ENCODE measurements around the gene CLDN16.

The CLDN16 gene

DNA sequence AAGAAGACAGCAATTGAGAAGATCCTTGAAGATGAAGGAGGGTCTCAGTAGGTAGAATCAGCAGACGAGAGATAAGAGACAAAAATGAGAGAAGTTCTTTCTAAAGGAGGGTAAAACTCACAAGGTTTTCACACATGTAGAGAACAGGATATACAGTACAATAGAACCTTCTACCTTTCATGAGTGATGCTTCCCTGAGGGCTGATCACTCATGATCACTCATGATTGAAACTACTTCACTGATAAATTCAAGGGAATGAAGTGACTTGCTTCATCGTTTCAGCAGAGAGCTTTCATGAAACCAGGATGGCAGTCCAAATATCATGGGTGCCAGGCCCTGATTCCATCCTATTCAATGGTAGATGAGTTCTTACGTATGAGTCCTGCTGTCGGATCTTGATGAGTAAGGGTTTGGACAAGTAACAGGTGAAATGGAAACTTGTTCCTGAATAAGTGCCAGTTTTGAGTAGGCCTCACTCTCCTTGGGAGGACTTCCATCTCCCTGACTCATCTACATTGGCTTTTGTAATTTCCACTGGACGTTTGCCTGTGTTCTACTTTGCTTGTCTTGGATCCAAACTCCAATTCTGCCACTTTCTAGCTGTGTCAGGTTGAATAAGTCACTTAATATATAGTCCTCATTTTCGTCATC lies 9.6 kb upstream of the CLDN16 start:
- intact Hi-C loops (cut with DNase I): no loop called here
- DNase-seq: no peak

GRCh38 chr3:190380184-190380583 lies 7.8 kb upstream of the CLDN16 start:
- intact Hi-C loops (cut with DNase I): no loop called here
- DNase-seq: no peak

- intact Hi-C loops (cut with DNase I): no loop called here
- no peak for DNase-seq
Measured at GRCh38 chr3:190381441-190381840, 6.5 kb upstream of the CLDN16 start.

DNA sequence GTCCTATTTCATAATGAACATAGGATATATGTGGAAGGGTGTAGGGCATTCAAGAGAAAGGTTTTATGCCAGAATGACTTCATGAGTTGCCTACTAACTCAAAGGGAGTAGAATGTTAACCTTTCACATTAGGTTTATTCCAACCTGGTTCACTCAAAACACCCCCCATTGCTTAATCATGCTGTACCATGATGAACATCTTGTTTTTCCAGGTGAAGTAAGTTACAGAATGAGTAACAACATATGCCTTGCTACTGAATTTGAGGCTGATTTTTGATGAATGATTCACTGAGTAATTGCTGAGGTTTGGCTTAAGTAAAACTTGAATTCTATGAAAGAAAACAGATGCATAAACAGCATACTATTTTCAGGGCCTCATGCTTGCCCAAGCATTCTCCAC lies 5.9 kb upstream of the CLDN16 start:
- no peak for DNase-seq
- intact Hi-C loops (cut with DNase I): no loop called here

GRCh38 chr3:190384309-190384756 lies 3.6 kb upstream of the CLDN16 start:
- intact Hi-C loops (cut with DNase I): no loop called here
- DNase-seq: no peak

DNA sequence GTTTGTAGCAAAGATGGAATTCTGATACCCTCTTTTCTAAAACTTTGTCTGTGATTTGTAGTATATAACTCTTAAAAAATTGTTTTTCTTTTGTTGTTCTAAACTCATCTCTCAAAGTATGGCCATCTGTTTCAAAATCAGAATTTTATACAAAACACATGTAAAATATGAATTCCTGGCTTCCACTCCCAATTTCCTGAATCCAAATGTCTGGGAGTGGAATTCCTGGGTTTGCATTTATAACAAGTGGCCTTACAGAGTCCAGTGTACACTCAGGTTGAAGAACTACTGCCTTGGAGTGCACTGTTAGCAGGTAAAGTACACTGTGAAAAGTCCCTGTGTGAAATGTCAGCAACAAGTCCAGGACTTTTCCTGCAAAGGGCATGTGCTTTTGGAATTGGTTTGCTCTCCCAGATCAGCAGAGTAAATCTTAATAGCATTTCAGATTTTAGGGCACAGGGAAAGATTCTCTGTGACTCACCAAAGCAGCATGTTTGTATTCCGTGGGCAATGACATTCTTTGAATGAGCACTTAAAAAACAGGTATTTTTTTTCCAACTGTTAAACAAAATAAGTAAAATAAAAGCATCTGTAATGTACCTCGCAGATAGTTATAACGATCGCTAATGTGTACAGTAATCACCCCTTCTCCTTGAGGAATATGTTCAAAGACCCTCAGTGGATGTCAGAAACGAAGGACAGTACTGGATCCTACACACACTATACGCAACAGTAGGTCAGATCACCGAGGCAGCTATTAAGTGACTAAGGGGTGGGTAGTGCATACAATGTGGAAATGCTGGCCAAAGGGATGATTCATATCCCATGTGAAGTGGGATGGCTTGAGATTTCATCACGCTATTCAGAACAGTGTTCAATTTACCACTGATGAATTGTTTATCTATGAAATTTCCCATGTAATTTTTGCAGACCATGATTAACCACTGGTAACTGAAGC lies 2.0 kb upstream of the CLDN16 start:
- intact Hi-C loops (cut with DNase I): no loop called here
- no peak for DNase-seq

- intact Hi-C loops (cut with DNase I): no loop called here
- DNase-seq: no peak
Measured at GRCh38 chr3:190388703-190389102, 740 bp downstream of the CLDN16 start.

DNA sequence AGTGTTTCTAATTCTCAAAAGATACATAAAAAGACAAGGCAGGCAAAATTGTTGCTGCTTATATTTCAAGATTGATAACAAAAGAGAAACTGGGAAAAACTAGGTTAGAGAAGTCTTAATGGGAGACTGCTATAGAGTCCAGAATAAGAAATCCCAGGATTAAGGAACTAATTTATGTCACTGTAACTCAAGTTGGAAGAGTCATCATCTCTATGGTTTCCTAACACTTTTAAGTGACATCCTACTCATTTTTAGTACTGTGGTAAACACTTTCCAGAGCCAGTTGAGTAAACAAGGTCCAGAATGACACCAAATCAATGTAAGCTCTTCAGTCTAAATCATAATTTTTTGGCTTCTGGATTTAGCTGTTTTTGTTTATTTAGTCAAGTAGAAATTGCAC lies 8.0 kb downstream of the CLDN16 start:
- intact Hi-C loops (cut with DNase I): no loop called here
- DNase-seq: no peak

GRCh38 chr3:190397889-190398288 lies 9.9 kb downstream of the CLDN16 start:
- intact Hi-C loops (cut with DNase I): no loop called here
- no peak for DNase-seq

DNA sequence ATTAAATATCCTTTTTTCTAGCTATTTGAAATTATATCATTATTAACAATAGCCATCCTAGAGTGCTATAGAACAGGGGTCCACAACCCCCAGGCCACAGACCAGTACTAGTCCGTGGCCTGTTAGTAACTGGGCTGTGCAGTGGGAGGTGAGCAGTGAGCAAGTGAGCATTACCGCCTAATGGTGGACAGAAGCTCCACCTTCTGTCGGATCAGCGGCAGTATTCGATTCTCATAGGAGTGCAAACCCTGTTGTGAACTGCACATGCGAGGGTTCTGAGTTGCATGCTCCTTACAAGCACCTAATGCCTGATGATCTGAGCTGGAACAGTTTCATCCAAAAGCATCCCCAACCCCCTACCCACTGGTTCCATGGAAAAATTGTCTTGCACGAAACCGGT lies 11.7 kb downstream of the CLDN16 start:
- no peak for DNase-seq
- intact Hi-C loops (cut with DNase I): no loop called here

- DNase-seq: no peak
- intact Hi-C loops (cut with DNase I): no loop called here
Measured at GRCh38 chr3:190401963-190402362, 14.0 kb downstream of the CLDN16 start.

GRCh38 chr3:190404715-190405114 lies 16.8 kb downstream of the CLDN16 start:
- intact Hi-C loops (cut with DNase I): no loop called here

DNA sequence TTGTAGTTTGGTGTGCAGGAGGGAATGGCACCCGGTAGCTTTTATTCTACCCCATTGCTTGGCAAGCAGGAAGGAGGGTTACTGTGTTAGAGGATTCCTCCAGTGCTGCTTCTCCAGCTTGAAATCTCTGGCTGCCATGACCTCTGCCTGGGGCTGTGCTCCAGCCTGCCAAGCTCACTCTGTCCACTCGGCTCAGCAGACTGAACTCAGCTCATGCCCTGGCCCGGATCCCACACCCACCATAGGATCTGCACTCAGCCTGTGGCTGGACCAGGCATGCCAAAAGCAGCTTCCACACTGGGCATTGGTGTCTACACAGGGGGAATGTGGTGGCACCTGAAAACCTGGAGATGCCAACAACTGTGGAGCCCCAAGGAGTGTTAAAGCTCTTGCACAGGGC lies 26.3 kb downstream of the CLDN16 start:
- no peak for DNase-seq
- intact Hi-C loops (cut with DNase I): no loop called here

More at GRCh38 chr3:190404715-190405114, 16.8 kb downstream of the CLDN16 start:
- no peak for DNase-seq

GRCh38 chr3:190424108-190424477 lies 36.1 kb downstream of the CLDN16 start:
- intact Hi-C loops (cut with DNase I): loop anchor here (2.0 to 10.0 kb wide), 2 partner anchors 199 to 459 kb away; no protein-coding TSS in a partner anchor

GRCh38 chr3:190424478-190425439 lies 36.8 kb downstream of the CLDN16 start:
- intact Hi-C loops (cut with DNase I): loop anchor here (2.0 to 10.0 kb wide), 2 partner anchors 200 to 460 kb away; no protein-coding TSS in a partner anchor
- DNase-seq: peak in 7 of 10 donors; percentile 18 to 83 (median 32)

More at GRCh38 chr3:190424108-190424477, 36.1 kb downstream of the CLDN16 start:
- DNase-seq: no peak

- intact Hi-C loops (cut with DNase I): loop anchor here (2.0 to 10.0 kb wide), 2 partner anchors 201 to 461 kb away; no protein-coding TSS in a partner anchor
- DNase-seq: no peak
Measured at GRCh38 chr3:190425833-190426232, 37.9 kb downstream of the CLDN16 start.

DNA sequence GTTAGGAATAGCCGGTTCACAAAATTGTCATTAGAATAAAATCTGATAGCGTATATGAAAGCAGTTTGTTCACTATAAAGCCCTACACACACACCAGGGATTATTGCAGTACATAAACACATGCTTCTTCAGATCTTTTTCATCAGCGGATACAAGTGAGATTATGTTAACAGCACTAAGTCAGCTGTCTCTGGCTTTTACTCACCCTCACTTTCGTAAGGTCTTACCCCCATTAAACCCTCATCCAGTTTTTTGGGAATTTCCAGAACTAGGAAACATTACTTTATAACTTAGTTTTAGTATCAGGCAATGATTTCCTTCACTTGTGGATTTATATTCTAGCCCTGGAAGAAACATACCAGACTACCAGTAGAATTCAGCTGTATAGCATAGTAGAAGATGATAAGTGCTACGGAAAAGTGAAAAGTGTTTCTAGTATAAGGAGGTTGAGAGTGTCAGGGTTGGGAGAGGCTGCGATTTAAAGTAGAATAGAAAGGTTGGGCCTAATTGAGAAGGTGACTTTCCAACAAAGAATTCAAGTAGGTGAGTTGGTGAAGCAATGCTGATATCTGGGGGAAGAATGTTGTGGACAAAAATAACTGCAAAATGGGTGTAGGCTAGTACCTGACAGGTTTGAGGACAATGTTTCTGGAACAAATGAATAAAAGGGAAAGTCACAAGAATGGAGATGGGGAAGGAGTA lies 39.0 kb downstream of the CLDN16 start:
- intact Hi-C loops (cut with DNase I): loop anchor here (10.0 kb wide), 1 partner anchor 462 kb away; no protein-coding TSS in a partner anchor
- DNase-seq: no peak

DNA sequence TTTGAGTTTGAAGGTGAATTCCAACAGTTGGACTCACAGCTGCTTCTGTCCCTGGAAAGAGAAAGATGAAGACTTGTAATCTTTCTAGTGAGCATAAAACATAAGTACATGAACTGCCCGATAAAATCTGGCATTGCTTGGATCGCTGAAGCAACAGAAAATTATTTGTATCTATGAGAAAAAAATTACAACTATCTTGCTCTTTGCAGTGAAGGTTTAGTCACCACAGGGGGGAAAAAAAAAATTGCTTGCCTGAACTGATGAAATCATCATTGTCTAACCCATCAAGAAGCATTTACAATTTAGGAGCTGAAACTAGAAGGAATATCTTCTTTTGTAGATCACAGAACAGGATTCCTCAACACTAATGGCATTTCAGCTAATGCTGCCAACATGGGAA lies 41.7 kb downstream of the CLDN16 start:
- no peak for DNase-seq
- intact Hi-C loops (cut with DNase I): loop anchor here (10.0 kb wide), 1 partner anchor 465 kb away; no protein-coding TSS in a partner anchor

GRCh38 chr3:190430906-190431305 lies 42.9 kb downstream of the CLDN16 start:
- no peak for DNase-seq
- intact Hi-C loops (cut with DNase I): no loop called here

- no peak for DNase-seq
- intact Hi-C loops (cut with DNase I): no loop called here
Measured at GRCh38 chr3:190432216-190432615, 44.3 kb downstream of the CLDN16 start.

Measured in posterior cingulate gyrus (tissue), 11 donors.